Heart left ventricle (tissue), 13 donors: ENCODE measurements around the gene MYO5A.

Experiments used
- POLR2A ChIP-seq, 2 donors: fragments of 450-650 bp; IDR thresholded peaks; one replicate each; pipeline ENCODE4 v1.6.1; 2017; ENCODE audit warnings: antibody characterized with exemption in 2 of 2, mild to moderate bottlenecking in 2 of 2, moderate library complexity in 2 of 2
- TF ChIP-seq, protein P1 (sequence below), 12 donors: fragments of 200-600 bp; sonication (generic) in 4 of 12; IDR thresholded peaks; one replicate each; pipeline versions ENCODE4 v1.5.0 to v1.8.0; 2018 to 2022; ENCODE audit warnings: antibody characterized with exemption in 12 of 12, mild to moderate bottlenecking in 5 of 12
- donor health status: ischemic (EF 13 %, LVEDD 7.1; RV severe dilation, severe dysfunction).
- donor health status: DM: no; HTN: yes; CAD: no.
- donor health status: DM: no; HTN: no; CAD: no.
- donor health status: ischemic (EF 25% LVEDD 6.9; RV normal size, moderate dysfunction).
- donor health status: ischemic (EF 25% LVEDD 5.7; RV mildly dilated, moderate dysfunction).
- donor health status: ischemic (EF 35%, LVEDD 5.7; RV mildly dilated, moderate dysfunction).
- donor health status: nonischemic (EF 11% LVEDD 7.7; RV severe dilation, severe dysfunction).
- donor health status: DM: yes; HTN: yes; CAD: no.
- donor health status: PGD.
- donor health status: ischemic (EF 29% LVEDD 5.4; RV normal size, mild dysfunction).
- donor health status: nonischemic (EF 23%, LVEDD 6.1; RV moderate dilation, normal function).

DNA sequence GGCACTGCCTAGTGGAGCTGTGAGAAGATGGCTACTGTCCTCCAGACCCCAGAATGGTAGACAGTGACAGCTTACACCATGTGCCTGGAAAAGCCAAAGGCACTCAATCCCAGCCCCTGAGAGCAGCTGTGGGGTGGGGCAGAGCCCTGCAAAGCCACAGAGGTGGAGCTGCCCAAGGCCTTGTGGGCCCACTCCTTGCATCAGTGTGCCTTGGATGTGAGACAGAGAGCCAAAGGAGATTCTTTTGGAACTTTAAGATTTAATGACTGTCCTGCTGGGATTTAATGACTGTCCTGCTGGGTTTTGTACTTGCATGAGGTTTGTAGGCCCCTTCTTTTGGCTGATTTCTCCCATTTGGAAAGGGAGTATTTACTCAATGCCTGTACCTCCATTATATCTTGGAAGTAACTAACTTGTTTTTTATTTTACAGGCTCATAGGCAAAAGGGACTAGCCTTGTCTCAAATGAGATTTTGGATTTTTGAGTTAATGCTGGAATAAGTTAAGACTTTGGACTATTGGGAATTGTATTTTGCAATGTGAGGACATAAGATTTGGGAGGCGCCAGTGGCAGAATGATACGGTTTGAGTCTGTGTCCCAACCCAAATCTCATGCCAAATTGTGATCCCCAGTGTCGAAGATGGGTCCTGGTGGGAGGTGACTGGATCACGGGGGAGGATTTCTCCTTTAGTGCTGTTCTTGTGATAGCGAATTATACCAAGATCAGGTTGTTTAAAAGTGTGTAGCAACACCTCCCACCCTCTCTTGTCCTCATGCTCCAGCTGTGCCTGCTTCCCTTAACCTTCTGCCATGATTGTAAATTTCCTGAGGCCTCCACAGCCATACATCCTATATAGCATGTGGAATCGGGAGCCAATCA is 80.4 kb downstream of the MYO5A start:
- TF ChIP-seq, protein P1, sequence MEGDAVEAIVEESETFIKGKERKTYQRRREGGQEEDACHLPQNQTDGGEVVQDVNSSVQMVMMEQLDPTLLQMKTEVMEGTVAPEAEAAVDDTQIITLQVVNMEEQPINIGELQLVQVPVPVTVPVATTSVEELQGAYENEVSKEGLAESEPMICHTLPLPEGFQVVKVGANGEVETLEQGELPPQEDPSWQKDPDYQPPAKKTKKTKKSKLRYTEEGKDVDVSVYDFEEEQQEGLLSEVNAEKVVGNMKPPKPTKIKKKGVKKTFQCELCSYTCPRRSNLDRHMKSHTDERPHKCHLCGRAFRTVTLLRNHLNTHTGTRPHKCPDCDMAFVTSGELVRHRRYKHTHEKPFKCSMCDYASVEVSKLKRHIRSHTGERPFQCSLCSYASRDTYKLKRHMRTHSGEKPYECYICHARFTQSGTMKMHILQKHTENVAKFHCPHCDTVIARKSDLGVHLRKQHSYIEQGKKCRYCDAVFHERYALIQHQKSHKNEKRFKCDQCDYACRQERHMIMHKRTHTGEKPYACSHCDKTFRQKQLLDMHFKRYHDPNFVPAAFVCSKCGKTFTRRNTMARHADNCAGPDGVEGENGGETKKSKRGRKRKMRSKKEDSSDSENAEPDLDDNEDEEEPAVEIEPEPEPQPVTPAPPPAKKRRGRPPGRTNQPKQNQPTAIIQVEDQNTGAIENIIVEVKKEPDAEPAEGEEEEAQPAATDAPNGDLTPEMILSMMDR (IDR thresholded peaks at IDR 0.05): no peak
- TF ChIP-seq POLR2A (IDR thresholded peaks at IDR 0.05): no peak
